Measurements from ENCODE around the gene MCEE.
"Not testable (repeated sequence)": the region's sequence is repeated elsewhere in the genome, so short reads cannot be mapped to it uniquely, and the experiment has no call there.

The MCEE gene

GRCh38 chr2:71130152-71130904, at the start of gene MCEE, which contains the start of gene MPHOSPH10:
Gene MCEE (minus strand): TSS chr2:71130229. CDS start chr2:71130219, 10 bp downstream.
Gene MPHOSPH10 (plus strand): TSS chr2:71130634. CDS start chr2:71130666, 32 bp downstream.
- peak; percentile 23 for DNase-seq

DNA sequence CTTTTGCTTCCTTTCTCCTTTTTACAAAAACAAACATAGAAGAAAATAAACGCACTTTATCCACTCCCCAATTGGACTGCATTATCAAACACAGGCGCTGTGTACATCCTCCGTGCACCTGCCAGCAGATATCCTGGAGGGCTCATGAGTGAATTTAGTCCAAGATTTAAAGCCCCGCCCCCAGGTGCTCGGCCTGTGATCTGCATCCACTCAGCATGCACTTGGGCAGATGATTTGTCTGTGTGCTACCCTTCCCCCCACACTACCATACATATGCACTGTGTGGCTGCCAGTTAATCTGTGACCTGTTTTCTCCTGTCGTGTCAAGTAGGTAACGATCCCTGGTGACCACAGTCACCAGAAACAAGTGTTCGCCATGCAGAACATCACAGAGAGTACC, 48.8 kb upstream of the MCEE start:
- not testable (repeated sequence) for DNase-seq

DNA sequence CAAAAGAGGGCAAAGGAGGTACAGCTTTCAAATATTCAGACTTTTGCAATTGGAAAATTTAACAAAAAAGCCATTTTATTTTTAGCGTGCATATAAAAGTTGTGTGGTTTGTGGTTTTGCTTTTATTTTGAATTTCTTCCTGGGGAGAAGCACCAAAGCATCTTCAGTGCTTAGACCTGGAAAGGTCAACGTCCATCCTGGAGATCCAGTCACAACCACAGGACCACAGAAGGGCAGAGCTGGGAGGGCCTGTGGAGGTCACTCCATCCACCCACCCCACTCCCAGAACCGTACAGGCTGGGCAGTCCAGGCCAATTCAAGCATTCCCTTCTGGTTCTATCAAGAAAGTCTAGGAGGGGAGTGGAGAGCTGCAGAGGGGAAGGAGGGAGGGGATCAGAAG, 44.2 kb upstream of the MCEE start:
- DNase-seq, result no peak

DNA sequence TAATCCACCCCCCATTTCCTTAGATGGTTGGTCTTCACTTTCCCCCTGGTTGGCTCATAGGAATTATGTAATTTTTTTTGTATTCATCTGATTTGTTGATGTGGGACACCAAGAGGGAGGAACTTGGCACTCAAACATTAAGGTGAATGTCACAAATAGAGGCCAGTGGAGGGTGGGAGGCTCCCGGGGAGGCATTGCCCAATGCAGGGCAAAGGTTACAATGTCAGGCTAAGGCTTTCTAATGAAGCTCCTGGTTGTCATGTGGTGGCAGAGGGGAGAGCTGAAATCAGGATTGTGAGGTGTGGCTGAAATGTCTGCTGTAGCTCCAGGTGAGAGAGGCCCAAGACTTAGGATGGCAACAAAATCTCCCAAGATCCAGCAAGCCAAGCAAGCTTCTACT, 43.1 kb upstream of the MCEE start:
- DNase-seq, result no peak

DNA sequence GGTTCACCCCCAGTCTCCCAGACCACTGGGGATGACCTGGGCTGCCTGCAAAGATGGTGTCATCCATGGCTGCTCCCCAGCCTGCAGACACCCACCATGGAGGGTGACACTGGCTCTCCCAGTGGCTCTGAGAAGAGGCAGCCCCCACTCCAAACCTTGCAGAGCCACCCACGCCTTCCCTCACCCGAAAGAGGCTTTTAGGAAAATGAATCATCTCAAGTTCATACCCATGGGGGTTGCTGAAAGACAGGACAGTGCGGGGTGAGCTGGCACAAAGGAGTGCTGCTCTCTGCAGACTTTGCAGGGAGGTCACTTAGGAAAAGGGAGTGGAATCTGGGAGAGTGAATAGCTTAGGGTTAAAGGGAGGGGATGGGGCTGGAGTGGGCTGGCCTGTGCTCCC, 36.8 kb upstream of the MCEE start:
- no peak for DNase-seq

- no peak for DNase-seq
These were observed 27.2 kb upstream of the MCEE start for GRCh38 chr2:71157124-71157793.

DNA sequence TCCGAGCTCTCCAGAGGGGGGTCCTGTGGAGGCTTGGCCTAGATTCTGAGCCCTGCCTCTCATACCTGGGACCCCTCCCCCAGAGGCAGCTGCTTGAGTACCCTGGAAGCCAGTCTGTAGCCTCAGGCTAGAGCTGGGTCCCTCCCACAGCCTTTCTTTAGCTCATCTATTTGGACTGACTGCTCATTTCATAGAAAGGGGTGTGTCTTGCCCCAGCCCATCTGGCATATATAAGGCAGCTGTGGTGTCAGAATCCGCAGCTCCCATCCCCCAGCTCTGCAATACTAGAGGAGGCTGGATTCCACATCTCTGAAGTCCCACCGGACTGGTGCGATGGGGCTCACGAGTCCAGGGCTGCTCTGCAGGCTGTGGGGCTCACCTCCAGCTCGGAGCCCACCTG, 26.5 kb upstream of the MCEE start:
- no peak for DNase-seq

- DNase-seq, result no peak
These were observed 25.8 kb upstream of the MCEE start for GRCh38 chr2:71155846-71156245.

- no peak for DNase-seq
These were observed 24.8 kb upstream of the MCEE start for GRCh38 chr2:71154798-71155197.

- no peak for DNase-seq
These were observed 24.2 kb upstream of the MCEE start for GRCh38 chr2:71154279-71154678.

- no peak for DNase-seq
These were observed 23.7 kb upstream of the MCEE start for GRCh38 chr2:71153585-71154224.

DNA sequence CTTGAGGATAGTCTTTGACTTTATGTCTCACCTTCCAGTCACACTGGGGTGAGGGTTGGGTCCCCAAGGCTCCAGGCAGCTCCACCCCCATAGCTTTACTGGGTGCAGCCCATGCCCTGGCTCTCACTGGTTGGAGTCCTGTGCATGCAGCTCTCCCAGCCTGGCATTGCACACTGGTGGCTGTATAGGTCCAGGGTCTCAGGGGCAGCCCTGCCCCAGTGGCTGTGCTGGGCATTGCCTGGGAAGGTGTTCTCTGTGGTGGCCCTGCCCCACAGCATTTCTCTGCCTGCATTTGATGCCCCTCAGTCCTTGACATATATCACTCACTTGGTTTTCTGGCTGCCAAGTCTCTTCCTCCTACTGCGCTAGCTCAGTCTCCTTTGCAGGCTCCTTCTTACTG, 21.6 kb upstream of the MCEE start:
- no peak for DNase-seq

DNA sequence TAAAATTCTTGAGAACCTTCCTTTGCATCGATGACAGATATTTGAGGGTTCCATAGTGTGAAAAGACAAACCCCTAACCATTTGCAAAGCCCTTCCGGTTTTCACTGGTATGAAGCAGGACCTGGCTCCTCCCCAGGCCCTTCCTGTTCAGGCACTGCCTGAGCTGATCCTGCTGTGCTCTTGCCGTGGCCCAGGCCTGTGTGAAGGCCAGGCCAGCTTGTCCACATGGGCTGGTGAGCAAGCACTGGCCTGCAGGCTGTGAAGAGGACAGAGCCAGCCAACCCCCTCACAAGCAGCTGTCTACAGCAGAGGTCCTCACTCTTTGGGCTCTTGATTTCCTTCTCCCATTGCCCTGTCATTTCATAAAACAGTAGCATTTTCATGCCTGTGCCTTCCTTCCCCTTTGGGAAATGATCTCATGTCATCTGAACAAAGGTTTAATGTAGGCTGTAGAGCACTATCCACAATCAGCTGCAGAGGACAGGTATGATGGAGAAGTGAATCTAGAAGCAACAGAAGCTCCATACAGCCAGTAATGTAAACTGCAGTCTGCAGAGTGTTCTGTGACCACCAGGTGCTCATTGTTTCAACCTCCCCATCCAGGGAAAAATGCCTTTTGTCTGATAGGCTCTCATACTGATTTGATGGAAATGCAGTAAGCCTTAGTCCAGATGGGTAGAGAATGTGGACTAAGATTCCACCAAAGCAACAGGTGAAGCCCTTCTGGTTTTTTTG, 20.2 kb upstream of the MCEE start:
- DNase-seq, result no peak

DNA sequence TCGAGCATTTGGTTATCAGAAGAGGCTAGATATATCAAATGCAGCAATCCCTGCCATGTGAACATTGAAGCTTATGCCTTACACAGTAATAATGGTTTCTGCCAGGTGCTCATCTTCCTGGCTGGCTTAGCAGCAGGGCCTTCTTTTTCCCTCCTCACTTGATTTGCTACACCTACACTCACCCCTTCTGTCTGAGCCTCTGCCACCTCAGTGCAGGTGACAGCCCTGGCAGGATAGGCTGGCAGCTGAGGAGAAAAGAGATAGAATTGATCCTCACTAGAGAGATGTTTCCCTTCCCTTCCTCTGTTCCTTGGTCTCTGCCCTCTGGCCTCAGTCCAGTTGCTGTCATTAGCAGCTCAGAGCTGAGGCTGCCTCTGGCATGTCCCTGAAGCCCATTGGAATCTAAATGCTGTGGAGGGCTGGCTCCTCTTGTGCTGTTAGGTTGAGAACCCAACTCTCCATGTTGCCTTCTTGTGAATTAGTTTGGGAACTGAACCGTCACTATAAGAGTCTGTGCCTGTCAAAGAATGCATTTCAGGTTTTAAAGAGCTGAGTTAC, 18.6 kb upstream of the MCEE start:
- DNase-seq, result no peak

DNA sequence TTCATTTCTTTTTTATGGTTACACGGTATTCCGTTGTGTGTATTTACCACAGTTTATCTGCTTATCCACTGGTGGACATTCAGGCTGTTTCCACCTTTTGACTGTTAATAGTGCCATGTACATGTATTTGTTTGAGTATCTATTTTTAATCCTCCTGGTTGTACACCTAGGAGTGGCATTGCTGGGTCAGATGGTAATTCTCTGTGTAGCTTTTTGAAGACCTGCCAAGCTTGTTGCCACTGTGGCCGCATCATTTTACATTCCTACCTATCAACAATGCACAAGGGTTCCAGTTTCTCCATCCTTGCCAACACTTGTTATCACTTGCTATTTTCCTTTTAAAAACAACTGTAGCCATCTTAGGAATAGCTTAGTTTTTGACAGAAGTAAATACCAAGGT, 13.8 kb upstream of the MCEE start:
- DNase-seq, result no peak

DNA sequence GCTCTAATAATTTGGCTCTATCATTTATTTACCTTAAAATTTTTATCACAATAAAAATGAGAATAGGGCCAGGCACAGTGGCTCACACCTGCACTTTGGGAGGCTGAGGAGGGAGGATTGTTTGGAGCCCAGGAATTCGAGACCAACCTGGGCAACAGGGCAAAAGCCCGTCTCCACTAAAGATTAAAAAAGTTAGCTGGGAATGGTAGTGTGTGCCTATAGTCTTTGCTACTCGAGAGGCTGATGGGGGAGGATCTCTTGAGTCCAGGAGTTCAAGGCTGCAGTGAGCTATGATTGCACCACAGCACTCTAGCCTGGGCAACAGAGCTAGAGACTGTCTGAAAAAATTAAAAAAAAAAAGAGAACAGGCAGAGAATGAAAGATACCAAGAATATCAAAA, 6.1 kb upstream of the MCEE start:
- no peak for DNase-seq

GRCh38 chr2:71133603-71134002, 3.6 kb upstream of the MCEE start:
- DNase-seq, result no peak

DNA sequence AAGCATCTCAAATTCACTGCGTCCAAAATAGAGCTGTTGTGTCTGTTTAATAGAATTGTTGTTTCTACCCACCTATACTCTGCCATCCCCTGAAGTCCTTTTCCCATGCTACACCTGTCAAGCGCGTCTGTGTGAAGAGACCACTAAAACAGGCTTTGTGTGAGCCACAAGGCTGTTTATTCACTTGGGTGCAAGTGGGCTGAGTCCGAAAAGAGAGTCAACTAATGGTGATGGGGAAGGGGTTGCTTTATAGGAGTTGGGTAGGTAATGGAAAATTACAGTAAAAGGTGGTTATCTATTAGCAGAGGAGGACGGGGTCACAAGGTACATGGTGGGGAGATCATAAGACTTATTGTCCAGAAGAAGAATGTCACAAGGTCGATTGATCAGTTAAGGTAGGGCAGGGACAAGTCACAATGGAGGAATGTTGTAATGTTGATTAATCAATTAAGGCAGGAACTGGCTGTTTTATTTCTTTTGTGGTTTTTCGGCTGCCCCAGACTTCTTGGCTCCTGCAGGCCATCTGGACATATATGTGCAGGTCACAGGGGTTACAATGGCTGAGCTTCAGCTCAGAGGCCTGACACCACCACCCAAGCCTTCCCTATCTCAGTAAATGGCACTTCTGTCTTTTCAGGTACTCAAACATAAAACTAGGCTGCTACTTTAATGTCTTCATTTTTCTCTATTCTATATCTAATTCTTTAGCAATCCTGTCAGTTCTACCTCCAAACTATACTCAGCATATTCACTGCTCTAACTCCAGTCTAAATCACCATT, 1.5 kb upstream of the MCEE start:
- DNase-seq, result not testable (repeated sequence)

DNA sequence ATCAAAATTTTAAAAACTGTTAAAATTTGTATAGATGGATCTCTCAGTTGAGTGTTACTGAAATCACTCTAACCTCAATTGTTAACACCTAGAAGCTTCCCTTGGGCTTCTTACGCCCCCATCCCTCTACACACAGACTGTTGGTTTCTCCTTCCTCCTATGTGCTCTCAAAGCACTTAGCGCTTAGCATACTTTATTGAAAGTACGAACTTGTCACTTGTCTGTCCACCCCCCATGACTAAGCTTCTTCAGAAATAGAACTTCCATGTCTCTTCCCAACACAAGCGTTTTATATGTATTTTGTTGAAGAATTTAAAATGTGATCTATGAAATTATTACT, 846 bp upstream of the MCEE start:
- no peak for DNase-seq

- no peak for DNase-seq
These were observed 202 bp downstream of the MCEE start for GRCh38 chr2:71129902-71130151.

DNA sequence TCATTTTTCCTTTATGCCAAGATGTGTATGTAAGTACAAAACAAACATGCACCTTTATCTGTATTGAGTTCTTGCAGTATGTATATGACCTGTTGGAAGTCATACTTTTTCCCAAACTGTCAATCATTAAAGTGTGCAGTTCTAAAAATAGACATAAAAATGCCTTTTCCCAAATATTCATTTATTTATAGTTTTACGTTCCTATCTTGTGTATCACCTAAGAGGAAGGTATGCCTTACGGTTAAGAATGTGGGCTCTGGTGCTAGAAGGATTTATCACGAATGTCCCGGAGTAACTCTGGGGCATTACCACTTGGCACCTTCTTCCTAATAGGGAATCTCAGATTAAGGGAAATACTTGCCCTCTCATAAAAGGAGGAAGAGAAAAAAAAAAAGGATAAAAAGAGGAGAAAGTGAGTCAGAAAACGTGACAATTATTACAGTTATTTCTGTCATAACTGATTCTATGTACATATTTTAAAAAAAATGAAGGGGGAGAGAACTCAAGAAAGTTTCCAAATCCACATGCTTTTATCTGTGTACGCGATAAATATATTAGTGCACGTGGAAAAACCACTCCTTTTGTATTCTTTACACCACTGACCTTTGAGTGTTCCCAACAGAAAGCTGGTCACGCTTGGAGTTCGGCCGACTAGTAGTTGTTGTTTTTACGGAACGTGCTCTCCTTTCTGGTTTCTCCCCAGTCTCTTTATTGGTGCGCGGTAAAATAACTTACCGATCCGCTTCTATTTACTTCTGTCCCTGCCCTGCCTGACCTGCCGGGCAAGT, 721 bp downstream of the MCEE start:
- DNase-seq, result no peak

DNA sequence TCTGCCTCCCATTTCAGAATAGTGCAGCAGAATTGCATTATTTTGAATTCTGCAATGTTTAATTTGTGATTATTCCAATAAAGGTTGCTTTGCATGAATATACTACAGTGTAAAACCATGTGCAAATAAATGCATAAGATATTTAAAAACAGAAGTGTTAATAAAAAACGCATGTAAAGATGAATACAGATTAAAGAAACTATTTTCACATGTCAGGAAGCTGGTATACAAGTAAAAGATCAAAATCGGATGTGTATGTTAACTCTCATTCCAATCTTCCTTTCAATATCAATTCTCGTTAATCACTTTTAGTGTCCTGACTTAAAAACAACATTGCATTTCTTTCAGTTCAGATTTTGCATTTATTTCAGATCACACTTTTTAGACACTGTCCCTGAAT, 3.1 kb downstream of the MCEE start:
- DNase-seq, result no peak
